H1 (cell line): ENCODE results near the gene POLN.

Experiments
- ASH2L ChIP-seq: fragments of 200-600, 300-600 bp; sonication (generic); IDR thresholded peaks from one replicate; pipeline ENCODE4 v1.7.1; 2017; ENCODE audit warnings: low read length
- GABPA ChIP-seq: IDR thresholded peaks from 2 replicates; pipeline ENCODE4 v1.6.1; 2011; ENCODE audit warnings: mild to moderate bottlenecking, low read length, moderate library complexity, borderline replicate concordance; ENCODE audit not compliant: insufficient read depth
- GTF2F1 ChIP-seq: IDR thresholded peaks from 2 replicates; pipeline ENCODE4 v1.6.1; 2012; ENCODE audit warnings: low read depth, low read length, improper control_type of control experiment, borderline replicate concordance
- HDAC2 ChIP-seq, 2 experiments: fragments of 300-600 bp in 1 of 2; sonication (generic) in 1 of 2; IDR thresholded peaks; 2 replicates each; pipeline ENCODE4 v1.6.1; 2011 to 2012; ENCODE audit warnings: low read depth in 2 of 2, low read length in 2 of 2, mild to moderate bottlenecking in 2 of 2, moderate library complexity in 2 of 2, borderline replicate concordance in 1 of 2, inconsistent platforms in 1 of 2
- POLR2AphosphoS5 ChIP-seq: IDR thresholded peaks from 2 replicates; pipeline ENCODE4 v1.6.1; 2011; ENCODE audit warnings: low read depth, low read length
- RAD21 ChIP-seq, 2 experiments: IDR thresholded peaks in 1 of 2; conservative IDR thresholded peaks in 1 of 2; 2 replicates each; pipeline ENCODE4 v1.6.1; 2011; ENCODE audit warnings: low read depth in 2 of 2, low read length in 2 of 2, improper control_type of control experiment in 1 of 2, inconsistent platforms in 1 of 2, mild to moderate bottlenecking in 1 of 2, moderate library complexity in 1 of 2
- USF2 ChIP-seq: IDR thresholded peaks from 2 replicates; pipeline ENCODE4 v1.6.1; 2011; ENCODE audit warnings: low read length, improper control_type of control experiment
- TF ChIP-seq, protein P1 (sequence below), 3 experiments: IDR thresholded peaks; 1 replicate in 2 of 3; 2 replicates in 1 of 3; pipeline versions ENCODE4 v1.5.1 to v1.6.1; 2011; ENCODE audit warnings: low read length in 3 of 3, mild to moderate bottlenecking in 3 of 3, inconsistent platforms in 2 of 3, low read depth in 1 of 3, moderate library complexity in 1 of 3; ENCODE audit not compliant: insufficient read depth in 1 of 3; ENCODE audit errors: control extremely low read depth in 1 of 3

DNA sequence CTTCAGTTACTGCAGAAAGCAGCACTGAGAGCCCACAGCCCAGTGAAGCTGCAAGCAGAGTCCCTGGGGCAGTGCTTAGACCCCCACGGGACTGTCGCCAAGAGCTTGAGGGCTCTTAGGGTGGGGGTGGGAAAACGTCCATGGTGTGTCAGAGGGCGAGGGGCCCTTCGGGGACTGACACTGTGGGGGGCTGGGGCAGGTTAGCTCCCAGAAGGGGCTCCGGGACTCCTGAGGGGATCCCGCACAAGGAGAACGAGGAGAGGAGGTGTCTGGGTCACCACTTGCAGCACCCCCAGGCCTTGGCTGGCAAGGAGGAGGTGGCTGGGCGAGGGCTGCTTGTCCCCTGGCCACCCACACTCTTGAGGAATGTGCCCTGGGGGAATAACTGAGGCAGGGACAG lies 162.0 kb downstream of the POLN start:
- TF ChIP-seq, protein P1, sequence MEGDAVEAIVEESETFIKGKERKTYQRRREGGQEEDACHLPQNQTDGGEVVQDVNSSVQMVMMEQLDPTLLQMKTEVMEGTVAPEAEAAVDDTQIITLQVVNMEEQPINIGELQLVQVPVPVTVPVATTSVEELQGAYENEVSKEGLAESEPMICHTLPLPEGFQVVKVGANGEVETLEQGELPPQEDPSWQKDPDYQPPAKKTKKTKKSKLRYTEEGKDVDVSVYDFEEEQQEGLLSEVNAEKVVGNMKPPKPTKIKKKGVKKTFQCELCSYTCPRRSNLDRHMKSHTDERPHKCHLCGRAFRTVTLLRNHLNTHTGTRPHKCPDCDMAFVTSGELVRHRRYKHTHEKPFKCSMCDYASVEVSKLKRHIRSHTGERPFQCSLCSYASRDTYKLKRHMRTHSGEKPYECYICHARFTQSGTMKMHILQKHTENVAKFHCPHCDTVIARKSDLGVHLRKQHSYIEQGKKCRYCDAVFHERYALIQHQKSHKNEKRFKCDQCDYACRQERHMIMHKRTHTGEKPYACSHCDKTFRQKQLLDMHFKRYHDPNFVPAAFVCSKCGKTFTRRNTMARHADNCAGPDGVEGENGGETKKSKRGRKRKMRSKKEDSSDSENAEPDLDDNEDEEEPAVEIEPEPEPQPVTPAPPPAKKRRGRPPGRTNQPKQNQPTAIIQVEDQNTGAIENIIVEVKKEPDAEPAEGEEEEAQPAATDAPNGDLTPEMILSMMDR (IDR thresholded peaks at IDR 0.05; ENCODE audit: control extremely low read depth in 1 of 3, insufficient read depth in 1 of 3, low read depth in 1 of 3, low read length in 3 of 3): no peak
- TF ChIP-seq POLR2AphosphoS5: no peak
- no peak for TF ChIP-seq USF2
- no peak for TF ChIP-seq GTF2F1
- TF ChIP-seq RAD21 (IDR thresholded peaks at IDR 0.05 in 1 of 2, conservative IDR thresholded peaks at IDR 0.05 in 1 of 2; ENCODE audit: low read depth in 2 of 2, low read length in 2 of 2): no peak
- no peak for TF ChIP-seq GABPA
- no peak for TF ChIP-seq ASH2L
- TF ChIP-seq HDAC2 (IDR thresholded peaks at IDR 0.05; ENCODE audit: borderline replicate concordance in 1 of 2, low read depth in 2 of 2, low read length in 2 of 2): no peak
